HG02870 (cell line): ENCODE measurements around the gene TMEM120A.

Experiments
- ATAC-seq: cut with Tn5 transposase; IDR thresholded peaks from one replicate; pipeline ENCODE4 v1.9.1; 2021; ENCODE audit warnings: mild to moderate bottlenecking, moderate library complexity; ENCODE audit not compliant: unreplicated experiment

Gene TMEM120A

GRCh38 chr7:75981453-75982305, 12.7 kb downstream of the TMEM120A start:
- ATAC-seq = no peak

GRCh38 chr7:75981203-75981452, 13.3 kb downstream of the TMEM120A start:
- ATAC-seq = no peak

GRCh38 chr7:75980430-75981202, 13.8 kb downstream of the TMEM120A start:
- no peak for ATAC-seq

- ATAC-seq = no peak
These were observed 14.5 kb downstream of the TMEM120A start for GRCh38 chr7:75979759-75980429.

- ATAC-seq = no peak
These were observed 16.7 kb downstream of the TMEM120A start for GRCh38 chr7:75977743-75978142.

GRCh38 chr7:75971961-75972763, 22.2 kb downstream of the TMEM120A start:
- ATAC-seq = no peak

- ATAC-seq = no peak
These were observed 23.0 kb downstream of the TMEM120A start for GRCh38 chr7:75971309-75971960.

GRCh38 chr7:75969704-75970498, 24.5 kb downstream of the TMEM120A start:
- ATAC-seq = no peak

- no peak for ATAC-seq
These were observed 25.2 kb downstream of the TMEM120A start for GRCh38 chr7:75969182-75969581.

- ATAC-seq = no peak
These were observed 25.8 kb downstream of the TMEM120A start for GRCh38 chr7:75968561-75969001.

- no peak for ATAC-seq
These were observed 26.4 kb downstream of the TMEM120A start for GRCh38 chr7:75968012-75968411.

- no peak for ATAC-seq
These were observed 26.9 kb downstream of the TMEM120A start for GRCh38 chr7:75967487-75967997.

GRCh38 chr7:75967055-75967454, 27.3 kb downstream of the TMEM120A start:
- no peak for ATAC-seq

- ATAC-seq = no peak
These were observed 28.0 kb downstream of the TMEM120A start for GRCh38 chr7:75966190-75966961.

GRCh38 chr7:75965617-75966016, 28.8 kb downstream of the TMEM120A start:
- ATAC-seq = no peak

GRCh38 chr7:75963381-75963995, 30.9 kb downstream of the TMEM120A start:
- no peak for ATAC-seq

- ATAC-seq = no peak
These were observed 31.6 kb downstream of the TMEM120A start for GRCh38 chr7:75962607-75963380.
